ENCODE results near the gene DZIP3. TPM values are rescaled to one million over a fixed set of nuclear protein-coding genes. Genes with fewer than 3 reads are reported as not detected.
"Not testable (repeated sequence)": the region's sequence is repeated elsewhere in the genome, so short reads cannot be mapped to it uniquely, and the experiment has no call there.

Gene DZIP3
- total RNA-seq, 1 experiment from 2014 or later, result 25.3 TPM

DNA sequence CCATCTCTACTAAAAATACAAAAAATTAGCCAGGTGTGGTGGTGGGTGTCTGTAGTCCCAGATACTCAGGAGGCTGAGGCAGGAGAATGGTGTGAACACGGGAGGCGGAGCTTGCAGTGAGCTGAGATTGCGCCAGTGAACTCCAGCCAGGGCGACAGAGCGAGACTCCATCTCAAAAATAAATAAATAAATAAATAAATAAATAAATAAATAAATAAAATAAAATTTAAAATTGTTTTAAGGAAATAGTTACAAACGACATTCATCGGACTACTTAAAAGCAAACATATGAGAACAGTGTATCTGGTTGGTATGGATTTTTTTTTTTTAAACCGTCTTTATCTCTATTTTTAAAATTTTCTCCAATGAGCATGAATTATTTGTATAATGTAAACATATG lies 26.6 kb downstream of the DZIP3 start:
- H3K4me3 Mint-ChIP-seq; ATAC-seq; CTCF ChIA-PET; POLR2A ChIA-PET; H3K4me1 Mint-ChIP-seq; H3K9me3 Mint-ChIP-seq; H3K27ac Mint-ChIP-seq; H3K27me3 Mint-ChIP-seq (ENCODE audit: low read depth); DNase-seq (ENCODE audit: low spot score): not testable (repeated sequence)
- peak; percentile 35; the same call in 1 of the 2 replicates for TF ChIP-seq HMGA2 (CRISPR knock-in tag; IDR thresholded peaks at IDR 0.05)
- H3K36me3 Mint-ChIP-seq, result peaks cover 13% of the 10 kb centered on the region

DNA sequence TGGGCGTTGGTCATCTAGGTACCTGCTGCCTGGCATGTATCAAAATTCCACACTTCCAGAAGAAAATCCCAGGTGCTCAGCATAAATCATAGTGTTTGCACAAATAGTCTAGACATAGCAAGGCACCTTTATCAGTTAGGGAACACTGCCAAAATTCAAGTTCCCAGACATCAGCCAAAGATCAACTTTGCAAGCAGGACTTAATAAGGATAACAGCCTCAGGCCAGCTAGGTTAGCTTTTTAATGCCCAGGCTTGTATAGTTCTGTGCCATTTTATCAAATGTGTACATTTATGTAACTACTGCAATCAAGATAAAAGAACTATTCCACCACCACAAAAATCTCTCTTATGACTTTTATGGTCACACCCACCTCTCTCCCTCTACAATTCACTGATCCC lies 30.7 kb downstream of the DZIP3 start:
- no peak for ATAC-seq
- no peaks in the 10 kb centered on the region for H3K27me3 Mint-ChIP-seq (ENCODE audit: low read depth)
- POLR2A ChIA-PET, result no interaction called here
- peaks cover 8% of the 10 kb centered on the region for H3K9me3 Mint-ChIP-seq
- peaks cover 22% of the 10 kb centered on the region for H3K36me3 Mint-ChIP-seq
- CTCF ChIA-PET, result no interaction called here
- peaks cover 4% of the 10 kb centered on the region; the same call in 1 of the 2 replicates for H3K4me1 Mint-ChIP-seq
- no peak for TF ChIP-seq FOXP4 (CRISPR knock-in tag; IDR thresholded peaks at IDR 0.05)
- TF ChIP-seq MYBL2 (CRISPR knock-in tag; IDR thresholded peaks at IDR 0.05), result no peak
- TF ChIP-seq ZNF671 (CRISPR knock-in tag; IDR thresholded peaks at IDR 0.05), result no peak
- TF ChIP-seq USF2 (CRISPR knock-in tag; IDR thresholded peaks at IDR 0.05), result no peak
- no peak for TF ChIP-seq CTCF (IDR thresholded peaks at IDR 0.05)
- no peak for TF ChIP-seq ATF6 (CRISPR knock-in tag; IDR thresholded peaks at IDR 0.05)
- no peak for TF ChIP-seq FOXP1 (CRISPR knock-in tag; IDR thresholded peaks at IDR 0.05; ENCODE audit: borderline replicate concordance)
- TF ChIP-seq NR1H2 (CRISPR knock-in tag; IDR thresholded peaks at IDR 0.05), result no peak
- no peak for TF ChIP-seq GTF2I (CRISPR knock-in tag; conservative IDR thresholded peaks at IDR 0.05)
- TF ChIP-seq ZNF423 (CRISPR knock-in tag; IDR thresholded peaks at IDR 0.05), result no peak
- no peak for TF ChIP-seq SP1 (CRISPR knock-in tag; conservative IDR thresholded peaks at IDR 0.05)
- TF ChIP-seq TP53 (CRISPR knock-in tag; IDR thresholded peaks at IDR 0.05), result no peak
- no peak overlapping the region for H3K4me3 Mint-ChIP-seq
- DNase-seq (ENCODE audit: low spot score), result no peak
- H3K27ac Mint-ChIP-seq, result no peak overlapping the region

DNA sequence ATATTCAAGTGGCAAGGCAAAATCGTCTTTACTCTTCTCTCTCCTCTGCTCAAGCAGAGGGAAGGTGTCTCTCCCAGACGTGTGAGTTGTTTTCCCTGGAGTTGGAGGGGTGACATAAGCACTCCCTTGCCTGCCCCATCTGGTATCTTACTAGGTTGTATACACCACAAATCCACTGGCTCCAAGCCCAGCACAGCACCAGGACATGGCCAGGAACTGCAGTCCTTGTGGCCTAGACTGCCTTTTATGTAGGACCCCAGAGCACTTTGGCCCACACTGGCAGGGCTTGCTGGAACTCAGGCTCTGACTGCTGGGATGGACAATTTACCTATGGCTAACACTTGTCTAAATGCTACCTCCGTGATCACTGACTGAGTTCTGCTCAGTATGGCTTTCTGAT lies 34.0 kb downstream of the DZIP3 start:
- Mint-ChIP-seq H3K4me1 (peaks cover 4% of the 10 kb centered on the region; the same call in 1 of the 2 replicates), H3K36me3 (peaks cover 22% of the 10 kb centered on the region), H3K27me3 (ENCODE audit: low read depth) (no peaks in the 10 kb centered on the region), H3K4me3 (no peak overlapping the region), H3K9me3 (peaks cover 8% of the 10 kb centered on the region), H3K27ac (peak overlapping the region; percentile 63; the same call in 1 of the 2 replicates)
- ATAC-seq (peak; percentile 52), DNase-seq (ENCODE audit: low spot score) (no peak)
- ChIA-PET POLR2A (no interaction called here), CTCF (no interaction called here)
- TF ChIP-seq RORB (CRISPR knock-in tag; IDR thresholded peaks at IDR 0.05) (no peak), MYBL2 (CRISPR knock-in tag; IDR thresholded peaks at IDR 0.05) (no peak), ATF3 (CRISPR knock-in tag; conservative IDR thresholded peaks at IDR 0.05) (no peak), ZNF425 (CRISPR knock-in tag; conservative IDR thresholded peaks at IDR 0.05) (no peak), TP53 (CRISPR knock-in tag; IDR thresholded peaks at IDR 0.05) (no peak), NR1H2 (CRISPR knock-in tag; IDR thresholded peaks at IDR 0.05) (no peak)
- TF ChIP-seq, protein P1, sequence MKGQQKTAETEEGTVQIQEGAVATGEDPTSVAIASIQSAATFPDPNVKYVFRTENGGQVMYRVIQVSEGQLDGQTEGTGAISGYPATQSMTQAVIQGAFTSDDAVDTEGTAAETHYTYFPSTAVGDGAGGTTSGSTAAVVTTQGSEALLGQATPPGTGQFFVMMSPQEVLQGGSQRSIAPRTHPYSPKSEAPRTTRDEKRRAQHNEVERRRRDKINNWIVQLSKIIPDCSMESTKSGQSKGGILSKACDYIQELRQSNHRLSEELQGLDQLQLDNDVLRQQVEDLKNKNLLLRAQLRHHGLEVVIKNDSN (CRISPR knock-in tag; IDR thresholded peaks at IDR 0.05), result no peak
- TF ChIP-seq, protein P2, sequence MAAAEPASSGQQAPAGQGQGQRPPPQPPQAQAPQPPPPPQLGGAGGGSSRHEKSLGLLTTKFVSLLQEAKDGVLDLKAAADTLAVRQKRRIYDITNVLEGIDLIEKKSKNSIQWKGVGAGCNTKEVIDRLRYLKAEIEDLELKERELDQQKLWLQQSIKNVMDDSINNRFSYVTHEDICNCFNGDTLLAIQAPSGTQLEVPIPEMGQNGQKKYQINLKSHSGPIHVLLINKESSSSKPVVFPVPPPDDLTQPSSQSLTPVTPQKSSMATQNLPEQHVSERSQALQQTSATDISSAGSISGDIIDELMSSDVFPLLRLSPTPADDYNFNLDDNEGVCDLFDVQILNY (CRISPR knock-in tag; IDR thresholded peaks at IDR 0.05), result no peak

All from WTC11 (cell line).